HG03139 (cell line): ENCODE results near the gene GNA12.

ENCODE experiments used
- ATAC-seq: cut with Tn5 transposase; IDR thresholded peaks from one replicate; pipeline ENCODE4 v1.9.1; 2021; ENCODE audit not compliant: unreplicated experiment

The GNA12 gene

DNA sequence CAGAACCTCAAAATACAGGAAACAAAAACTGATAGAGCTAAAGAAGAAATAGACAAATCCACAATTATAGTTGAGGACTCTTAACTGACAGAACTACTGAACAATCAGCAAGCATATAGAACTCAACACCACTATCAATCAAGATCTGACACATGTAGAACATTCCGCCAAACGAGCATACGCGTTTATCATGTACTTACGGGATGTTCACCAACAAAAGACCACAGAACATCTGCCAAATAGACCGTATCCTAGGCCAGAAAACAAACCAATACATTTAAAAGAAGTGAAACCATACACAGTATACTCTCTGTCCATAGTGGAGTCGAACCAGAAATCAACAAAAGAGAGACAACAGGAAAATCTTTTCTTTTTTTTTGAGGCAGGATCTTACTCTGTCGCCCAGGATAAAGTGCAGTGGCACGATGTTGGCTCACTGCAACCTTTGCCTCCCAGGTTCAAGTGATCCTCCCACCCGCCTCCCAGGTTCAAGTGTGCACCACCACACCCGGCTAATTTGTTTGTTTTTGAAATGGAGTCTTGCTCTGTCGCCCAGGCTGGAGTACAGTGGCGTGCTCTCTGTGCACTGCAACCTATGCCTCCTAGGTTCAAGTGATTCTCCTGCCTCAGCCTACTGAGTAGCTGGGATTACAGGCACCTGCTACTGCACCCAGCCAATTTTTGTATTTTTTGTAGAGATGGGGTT, 5.1 kb downstream of the GNA12 start:
- peak; percentile 52 for ATAC-seq

GRCh38 chr7:2838451-2838850, 5.7 kb downstream of the GNA12 start:
- no peak for ATAC-seq

DNA sequence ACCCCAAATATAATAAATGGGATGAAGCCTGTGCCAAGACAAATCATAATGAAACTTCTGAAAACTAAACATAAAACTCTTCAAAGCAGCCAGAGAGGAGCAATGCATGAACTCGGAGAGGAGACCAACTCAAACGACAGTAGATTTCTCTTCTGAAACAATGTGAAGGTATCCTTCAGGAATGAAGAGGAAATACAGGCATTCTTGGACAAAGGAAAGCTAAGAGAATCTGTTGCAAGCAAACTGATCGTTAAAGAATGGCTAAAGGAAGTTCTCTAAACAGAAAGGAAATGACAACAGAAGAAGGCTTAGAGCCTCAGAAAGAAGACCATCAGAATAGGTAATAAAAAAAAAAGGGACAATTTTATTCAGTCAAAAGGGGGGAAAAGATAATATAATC, 6.6 kb downstream of the GNA12 start:
- ATAC-seq: no peak

- no peak for ATAC-seq
Observed at GRCh38 chr7:2834748-2835441, 9.2 kb downstream of the GNA12 start.

DNA sequence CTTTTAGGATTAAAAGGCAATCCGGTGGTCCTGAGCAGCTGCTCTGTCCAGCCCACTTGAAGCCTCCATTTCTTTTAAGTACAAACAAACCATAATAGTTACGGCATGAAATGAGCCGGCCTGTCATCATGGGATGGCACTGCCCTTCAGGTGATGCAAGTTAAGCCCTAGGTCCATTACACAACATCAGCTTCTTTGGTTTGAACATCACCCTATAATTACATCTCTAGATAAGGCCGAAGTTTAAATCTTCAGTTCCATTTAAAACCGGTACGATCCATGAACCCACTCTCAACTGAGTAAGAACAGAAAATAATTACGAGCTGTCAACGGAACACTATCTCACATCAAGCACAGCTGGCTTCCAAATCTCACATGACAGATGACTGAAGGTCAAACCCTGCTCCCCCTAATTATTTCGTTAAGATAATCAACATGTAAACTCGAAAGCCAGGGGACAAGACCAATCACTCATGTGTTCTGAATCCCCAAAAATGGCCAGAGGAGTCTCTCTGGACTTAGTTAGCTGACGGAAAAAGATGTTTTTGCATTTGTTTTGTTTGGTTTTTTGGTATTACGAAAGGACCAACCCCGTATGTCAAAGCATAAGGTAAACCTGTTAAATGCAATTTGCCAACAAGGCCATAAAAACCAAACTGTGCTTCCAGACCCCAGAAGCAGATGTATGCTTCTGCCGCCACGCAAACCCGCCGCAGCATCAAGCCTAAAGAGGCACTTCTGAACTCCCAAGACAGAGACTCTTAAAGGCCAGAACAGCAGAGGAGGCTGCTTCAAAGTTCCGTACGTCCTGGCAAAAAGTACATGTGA, 10.8 kb downstream of the GNA12 start:
- no peak for ATAC-seq

GRCh38 chr7:2832461-2832860, 11.6 kb downstream of the GNA12 start:
- no peak for ATAC-seq

- ATAC-seq: no peak
Observed at GRCh38 chr7:2830609-2831376, 13.3 kb downstream of the GNA12 start.

- ATAC-seq: no peak
Observed at GRCh38 chr7:2829040-2829439, 15.1 kb downstream of the GNA12 start.

DNA sequence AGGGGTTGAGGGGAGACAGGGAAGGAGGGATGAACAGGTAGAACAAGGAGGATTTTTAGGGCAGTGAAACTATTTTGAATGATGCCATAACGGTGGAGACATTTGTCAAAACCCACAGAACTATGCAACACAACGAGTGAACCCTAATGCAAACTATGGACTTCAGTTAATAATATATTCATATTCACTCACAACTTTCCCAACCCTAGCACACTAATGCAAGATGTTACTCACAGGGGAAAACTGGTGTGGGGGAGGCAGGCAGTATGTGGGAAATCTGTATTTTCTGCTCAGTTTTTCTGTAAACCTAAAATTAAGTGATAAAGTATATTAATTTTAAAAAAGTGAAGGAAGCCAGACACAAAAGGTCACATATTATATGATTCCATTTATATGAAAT, 17.3 kb downstream of the GNA12 start:
- no peak for ATAC-seq

DNA sequence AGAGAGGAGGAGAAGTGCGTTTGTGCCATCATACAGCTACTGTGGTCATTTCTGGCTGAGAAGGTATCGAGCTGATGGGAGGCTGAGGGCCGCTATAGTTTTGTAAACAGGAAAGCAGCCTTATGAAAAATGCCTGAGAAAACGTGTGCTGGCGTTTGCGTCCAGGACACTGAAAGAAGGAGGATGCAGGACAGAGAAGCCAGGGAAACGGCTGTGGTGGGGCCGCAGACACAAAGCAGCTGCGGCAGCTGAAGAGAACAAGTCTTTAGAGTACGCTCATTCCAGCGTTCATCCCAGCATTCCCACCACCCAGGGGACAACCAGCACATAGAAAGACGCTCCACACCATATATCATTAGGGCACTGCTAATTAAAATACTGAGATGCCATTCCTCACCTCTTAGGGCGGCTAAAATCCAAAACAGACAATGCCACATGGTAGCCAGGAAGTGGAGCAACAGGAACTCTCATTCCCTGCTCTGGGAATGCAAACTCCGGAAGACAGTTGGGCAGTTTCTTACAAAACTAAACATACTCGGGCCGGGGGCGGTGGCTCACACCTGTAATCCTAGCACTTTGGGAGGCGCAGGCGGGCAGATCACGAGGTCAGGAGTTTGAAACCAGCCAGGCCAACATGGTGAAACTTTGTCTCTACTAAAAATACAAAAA, 18.4 kb downstream of the GNA12 start:
- ATAC-seq: no peak

GRCh38 chr7:2824678-2825461, 19.2 kb downstream of the GNA12 start:
- no peak for ATAC-seq

DNA sequence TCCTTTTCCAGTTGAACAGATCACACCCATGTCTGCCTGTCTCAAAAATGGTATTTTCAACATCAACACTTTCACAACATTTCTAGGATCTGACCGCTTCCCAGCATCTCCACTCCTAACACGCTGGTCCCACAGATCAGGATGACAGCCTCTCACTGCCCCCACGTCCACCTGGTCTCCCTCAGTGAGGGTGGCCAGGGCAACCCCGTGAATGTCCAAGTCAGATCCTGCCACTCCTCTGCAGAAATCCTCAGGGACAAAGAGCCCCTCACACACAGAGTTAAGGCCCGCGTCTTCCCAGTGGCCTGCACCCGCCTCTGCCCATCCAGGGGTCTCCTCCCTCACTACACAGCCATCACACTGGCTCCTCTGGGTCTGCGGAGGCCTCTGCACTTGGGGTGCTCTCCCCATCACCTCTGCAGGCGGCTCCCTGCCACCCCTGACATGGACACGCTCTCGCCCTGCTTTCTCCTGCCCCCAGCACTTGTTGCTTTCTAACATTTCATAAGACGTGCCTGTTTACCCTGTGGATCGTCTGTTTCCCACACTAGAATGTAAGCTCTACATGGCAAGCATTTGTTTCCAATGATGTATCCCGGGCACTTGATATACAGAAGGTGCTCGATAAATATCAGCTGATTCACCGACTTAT, 20.0 kb downstream of the GNA12 start:
- no peak for ATAC-seq

GRCh38 chr7:2823130-2823529, 21.0 kb downstream of the GNA12 start:
- ATAC-seq: no peak

- no peak for ATAC-seq
Observed at GRCh38 chr7:2821842-2822507, 22.1 kb downstream of the GNA12 start.

- ATAC-seq: no peak
Observed at GRCh38 chr7:2821161-2821841, 22.8 kb downstream of the GNA12 start.

DNA sequence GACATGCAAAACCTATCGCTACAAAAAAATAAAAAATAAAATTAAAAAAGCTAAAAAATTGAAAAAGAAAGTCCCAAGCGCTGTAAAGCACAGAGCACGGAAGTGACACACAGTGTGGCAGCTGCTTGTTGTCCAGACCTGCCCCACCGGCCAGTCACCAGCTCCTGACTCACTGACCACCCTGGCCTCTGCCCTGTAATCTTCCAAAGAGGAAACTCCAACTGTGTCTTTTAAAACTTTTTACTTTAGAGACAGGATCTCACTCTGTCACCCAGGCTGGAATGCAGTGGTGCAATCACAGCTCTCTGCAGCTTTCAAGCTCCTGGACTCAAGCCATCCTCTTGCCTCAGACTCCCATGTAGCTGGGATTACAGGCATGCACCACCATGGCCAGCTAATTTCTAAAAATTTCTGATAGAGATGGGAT, 23.6 kb downstream of the GNA12 start:
- no peak for ATAC-seq

DNA sequence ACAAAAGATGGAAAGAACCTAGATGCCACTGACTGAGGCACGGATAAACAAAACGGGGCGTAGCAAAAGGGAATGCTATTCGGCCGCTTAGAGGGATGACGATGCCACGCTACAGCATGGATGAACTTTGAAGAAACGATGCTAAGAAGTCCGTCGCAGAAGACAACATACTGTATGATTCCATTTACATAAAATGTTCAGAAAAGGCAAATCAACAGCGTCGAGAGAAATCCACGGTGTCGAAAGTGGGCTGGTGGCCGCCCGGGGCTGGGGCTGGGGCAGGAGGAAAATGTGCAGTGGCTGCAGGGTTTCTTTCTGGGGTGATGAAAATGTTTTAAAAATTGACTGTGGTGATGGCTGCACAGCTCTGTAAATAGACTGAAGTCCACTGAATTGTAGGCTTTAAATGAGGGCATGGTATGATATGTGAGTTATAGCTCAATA, 24.1 kb downstream of the GNA12 start:
- no peak for ATAC-seq
